Thyroid gland (tissue), 4 donors: ENCODE measurements around the gene XPO1. TPM values are rescaled to one million over a fixed set of nuclear protein-coding genes. Genes with fewer than 3 reads are reported as not detected.

Experiments used
- DNase-seq, 2 donors: peaks; one replicate each; pipeline ENCODE4 v3.0.0-alpha.2; 2019
- H3K27ac ChIP-seq, 3 donors: fragments of 200-600 bp; sonication (generic); 1 replicate in 2 of 3; 2 replicates in 1 of 3; pipeline ENCODE4 v1.5.1; 2016 to 2019; ENCODE audit warnings: mild to moderate bottlenecking in 1 of 3, moderate library complexity in 1 of 3
- H3K27me3 ChIP-seq: fragments of 200-600 bp; sonication (generic); one replicate; pipeline ENCODE4 v1.5.1; 2019
- H3K36me3 ChIP-seq, 2 donors: fragments of 200-600 bp; sonication (generic); one replicate each; pipeline ENCODE4 v1.5.1; 2016 to 2019
- H3K4me1 ChIP-seq, 2 donors: fragments of 200-600 bp; sonication (generic); one replicate each; pipeline ENCODE4 v1.5.1; 2017 to 2019
- H3K4me3 ChIP-seq, 3 donors: fragments of 200-600 bp; sonication (generic); replicated peaks in 1 of 3; 1 replicate in 2 of 3; 2 replicates in 1 of 3; pipeline ENCODE4 v1.5.1; 2016; ENCODE audit warnings: mild to moderate bottlenecking in 1 of 3
- H3K9me3 ChIP-seq: fragments of 200-600 bp; sonication (generic); one replicate; pipeline ENCODE4 v1.5.1; 2017
- POLR2A ChIP-seq, 2 donors: fragments of 450-650 bp; IDR thresholded peaks; one replicate each; pipeline ENCODE4 v1.6.1; 2017; ENCODE audit warnings: antibody characterized with exemption in 2 of 2, mild to moderate bottlenecking in 2 of 2, moderate library complexity in 1 of 2
- WGBS, 2 donors: methylation state at CpG; one replicate each; pipeline ENCODE4 v1.1.5; 2017; 5-methylcytosine and 5-hydroxymethylcytosine counted together
- intact Hi-C: fragments of 100-400 bp; cut with DNase I; formaldehyde crosslinking; loops from one replicate; pipeline ENCODE4 v1.15.1; 2023
- total RNA-seq, 4 donors: library from RNA; depleted of rRNA; stranded (reverse); fragments of >200 nt; gene quantifications; one replicate each; pipeline ENCODE4 v1.2.3, GENCODE V29; 2016
- TF ChIP-seq, protein P1 (sequence below), 6 experiments: fragments of 200-600 bp in 3 of 6; fragments of 450-650 bp in 3 of 6; sonication (generic) in 3 of 6; IDR thresholded peaks; one replicate each; pipeline ENCODE4 v1.5.1; 2016 to 2019; ENCODE audit warnings: antibody characterized with exemption in 6 of 6, mild to moderate bottlenecking in 2 of 6, inconsistent platforms in 1 of 6, moderate library complexity in 1 of 6

The XPO1 gene
- total RNA-seq, 4 donors from 2014 or later = 104 to 128 (median 118) TPM

DNA sequence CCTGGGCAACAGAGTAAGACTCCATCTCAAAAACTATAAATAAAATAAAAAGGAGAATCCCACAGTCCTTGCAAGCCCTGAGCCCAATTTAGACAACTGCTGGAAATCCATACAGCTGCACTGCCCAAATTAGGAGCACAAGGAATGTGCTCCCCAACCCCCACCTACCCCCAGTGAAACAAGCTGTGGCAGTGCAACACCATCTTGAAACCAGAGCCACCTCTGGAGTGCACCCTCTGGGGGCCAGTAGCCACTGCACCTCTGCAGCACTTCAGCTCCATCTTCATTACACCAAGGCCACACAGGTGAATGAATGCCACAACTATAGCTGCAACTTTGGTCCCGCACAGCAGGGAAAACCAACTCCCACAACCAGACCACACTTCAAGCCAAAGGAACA is 104.5 kb downstream of the XPO1 start:
- Histone ChIP-seq H3K36me3 (no peaks in the 10 kb centered on the region), H3K9me3 (no peaks in the 10 kb centered on the region), H3K4me3 (no peak overlapping the region), H3K4me1 (peaks cover 7 to 32% of the 10 kb centered on the region in 2 donors), H3K27me3 (no peaks in the 10 kb centered on the region), H3K27ac (no peak overlapping the region)
- intact Hi-C loops = no loop called here
- TF ChIP-seq POLR2A (IDR thresholded peaks at IDR 0.05) = no peak
- TF ChIP-seq, protein P1, sequence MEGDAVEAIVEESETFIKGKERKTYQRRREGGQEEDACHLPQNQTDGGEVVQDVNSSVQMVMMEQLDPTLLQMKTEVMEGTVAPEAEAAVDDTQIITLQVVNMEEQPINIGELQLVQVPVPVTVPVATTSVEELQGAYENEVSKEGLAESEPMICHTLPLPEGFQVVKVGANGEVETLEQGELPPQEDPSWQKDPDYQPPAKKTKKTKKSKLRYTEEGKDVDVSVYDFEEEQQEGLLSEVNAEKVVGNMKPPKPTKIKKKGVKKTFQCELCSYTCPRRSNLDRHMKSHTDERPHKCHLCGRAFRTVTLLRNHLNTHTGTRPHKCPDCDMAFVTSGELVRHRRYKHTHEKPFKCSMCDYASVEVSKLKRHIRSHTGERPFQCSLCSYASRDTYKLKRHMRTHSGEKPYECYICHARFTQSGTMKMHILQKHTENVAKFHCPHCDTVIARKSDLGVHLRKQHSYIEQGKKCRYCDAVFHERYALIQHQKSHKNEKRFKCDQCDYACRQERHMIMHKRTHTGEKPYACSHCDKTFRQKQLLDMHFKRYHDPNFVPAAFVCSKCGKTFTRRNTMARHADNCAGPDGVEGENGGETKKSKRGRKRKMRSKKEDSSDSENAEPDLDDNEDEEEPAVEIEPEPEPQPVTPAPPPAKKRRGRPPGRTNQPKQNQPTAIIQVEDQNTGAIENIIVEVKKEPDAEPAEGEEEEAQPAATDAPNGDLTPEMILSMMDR (IDR thresholded peaks at IDR 0.05) = no peak
- WGBS, 2 donors = 100% methylated on average over 1 of the region's 1 CpG
- no peak for DNase-seq

DNA sequence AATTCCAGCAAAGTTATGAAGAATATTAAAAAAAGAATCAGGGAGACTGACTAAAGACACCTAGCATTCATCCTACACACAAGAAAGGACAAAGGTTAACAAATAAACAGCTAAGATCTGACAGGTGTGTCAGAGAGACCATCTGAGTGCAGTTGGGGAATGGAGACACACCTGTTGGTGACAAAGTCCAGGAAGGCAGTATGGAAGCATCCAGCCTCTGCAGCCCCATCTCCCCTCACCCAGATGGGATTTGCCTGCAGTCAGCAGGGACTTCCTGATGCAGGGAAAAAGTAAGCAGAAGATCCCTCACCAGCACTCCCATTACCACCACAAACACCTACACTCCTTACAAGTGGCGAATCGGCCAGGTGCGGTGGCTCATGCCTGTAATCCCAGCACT is 105.2 kb downstream of the XPO1 start:
- no peak for TF ChIP-seq POLR2A (IDR thresholded peaks at IDR 0.05)
- TF ChIP-seq, protein P1 (IDR thresholded peaks at IDR 0.05) = no peak
- DNase-seq = no peak
- WGBS, 2 donors = 100% methylated on average over 2 to 3 of the region's 3 CpGs
- no peaks in the 10 kb centered on the region for H3K27me3 ChIP-seq
- intact Hi-C loops = no loop called here
- H3K4me3 ChIP-seq = no peak overlapping the region
- no peaks in the 10 kb centered on the region for H3K9me3 ChIP-seq
- H3K4me1 ChIP-seq = peaks cover 7 to 32% of the 10 kb centered on the region in 2 donors
- H3K36me3 ChIP-seq = no peaks in the 10 kb centered on the region
- no peak overlapping the region for H3K27ac ChIP-seq

DNA sequence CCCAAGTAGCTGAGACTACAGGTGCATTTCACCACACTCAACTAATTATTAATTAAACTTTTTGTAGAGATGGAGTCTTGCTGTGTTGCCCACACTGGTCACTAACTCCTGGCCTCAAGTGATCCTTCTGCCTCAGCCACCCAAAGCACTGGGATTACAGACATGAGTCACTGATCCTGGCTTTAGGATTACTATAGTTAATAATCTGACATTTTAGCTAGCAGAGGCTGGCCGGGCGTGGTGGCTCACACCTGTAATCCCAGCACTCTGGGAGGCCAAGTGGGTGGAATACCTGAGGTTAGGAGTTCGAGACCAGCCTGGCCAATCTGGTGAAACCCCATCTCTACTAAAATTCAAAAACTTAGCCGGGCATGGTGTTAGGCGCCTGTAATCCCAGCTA is 106.8 kb downstream of the XPO1 start:
- DNase-seq = no peak
- TF ChIP-seq POLR2A (IDR thresholded peaks at IDR 0.05) = no peak
- TF ChIP-seq, protein P1 (IDR thresholded peaks at IDR 0.05) = no peak
- H3K9me3 ChIP-seq = no peaks in the 10 kb centered on the region
- 93 to 96% methylated on average over 5 of the region's 5 CpGs for WGBS, 2 donors
- intact Hi-C loops = no loop called here
- no peak overlapping the region for H3K4me3 ChIP-seq
- H3K27ac ChIP-seq = no peak overlapping the region
- peaks cover 8 to 28% of the 10 kb centered on the region in 2 donors for H3K4me1 ChIP-seq
- no peaks in the 10 kb centered on the region for H3K36me3 ChIP-seq
- H3K27me3 ChIP-seq = no peaks in the 10 kb centered on the region

Other genes with a start within 250 kb of the XPO1 start
- gene USP34, start 67.3 kb downstream of the XPO1 start, total RNA-seq = 100 to 1,000 TPM; 171 to 271 (median 231) TPM